RWPE1 (cell line): ENCODE data around the gene CST7.

Experiments used
- CTCF ChIA-PET: fragments of 350-600 bp; sonication (Branson Sonifier 250); formaldehyde crosslinking; extraction: SDS; loops from one replicate; lab custom pipeline; 2021; lab: Yijun Ruan, JAX
- POLR2A ChIA-PET: fragments of 400-600 bp; formaldehyde crosslinking; extraction: SDS; loops from one replicate; lab custom pipeline; 2020; ENCODE audit warnings: antibody characterized with exemption; ENCODE audit not compliant: low non-redundant PET; lab: Yijun Ruan, JAX
- DNase-seq: peaks from one replicate; pipeline ENCODE4 v3.0.0; 2012; ENCODE audit warnings: low spot score
- H3K27ac ChIP-seq: fragments of 450-650 bp; 2 replicates; pipeline ENCODE4 v1.5.1; 2017
- TF ChIP-seq, protein P1 (sequence below): fragments of 450-650 bp; conservative IDR thresholded peaks from 2 replicates; pipeline ENCODE4 v1.5.1; 2017; ENCODE audit warnings: low read depth, mild to moderate bottlenecking

CST7 gene

DNA sequence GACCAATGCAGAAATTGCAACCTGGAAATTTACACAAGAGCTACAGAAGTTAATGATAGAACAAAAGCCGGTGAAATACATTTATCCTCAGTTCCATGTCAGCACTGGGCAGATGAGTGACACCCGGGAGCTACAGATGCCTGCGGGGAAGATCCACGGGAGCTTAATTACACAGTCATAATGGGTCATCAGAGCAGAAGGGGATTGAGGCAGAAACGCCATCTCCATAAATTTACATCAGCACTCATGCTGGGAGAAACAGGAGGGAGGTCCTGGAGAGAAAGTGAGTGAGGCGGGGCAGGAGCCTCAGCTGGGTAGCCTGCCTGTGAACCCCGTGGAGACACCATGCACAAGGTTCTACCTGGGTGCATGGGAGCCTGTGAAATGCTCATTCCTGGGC is 37.6 kb upstream of the CST7 start:
- DNase-seq = no peak
- no peak overlapping the region for H3K27ac ChIP-seq
- TF ChIP-seq, protein P1, sequence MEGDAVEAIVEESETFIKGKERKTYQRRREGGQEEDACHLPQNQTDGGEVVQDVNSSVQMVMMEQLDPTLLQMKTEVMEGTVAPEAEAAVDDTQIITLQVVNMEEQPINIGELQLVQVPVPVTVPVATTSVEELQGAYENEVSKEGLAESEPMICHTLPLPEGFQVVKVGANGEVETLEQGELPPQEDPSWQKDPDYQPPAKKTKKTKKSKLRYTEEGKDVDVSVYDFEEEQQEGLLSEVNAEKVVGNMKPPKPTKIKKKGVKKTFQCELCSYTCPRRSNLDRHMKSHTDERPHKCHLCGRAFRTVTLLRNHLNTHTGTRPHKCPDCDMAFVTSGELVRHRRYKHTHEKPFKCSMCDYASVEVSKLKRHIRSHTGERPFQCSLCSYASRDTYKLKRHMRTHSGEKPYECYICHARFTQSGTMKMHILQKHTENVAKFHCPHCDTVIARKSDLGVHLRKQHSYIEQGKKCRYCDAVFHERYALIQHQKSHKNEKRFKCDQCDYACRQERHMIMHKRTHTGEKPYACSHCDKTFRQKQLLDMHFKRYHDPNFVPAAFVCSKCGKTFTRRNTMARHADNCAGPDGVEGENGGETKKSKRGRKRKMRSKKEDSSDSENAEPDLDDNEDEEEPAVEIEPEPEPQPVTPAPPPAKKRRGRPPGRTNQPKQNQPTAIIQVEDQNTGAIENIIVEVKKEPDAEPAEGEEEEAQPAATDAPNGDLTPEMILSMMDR = no peak
- CTCF ChIA-PET = no interaction called here
- POLR2A ChIA-PET = no interaction called here

GRCh38 chr20:24912397-24913075 is 36.5 kb upstream of the CST7 start:
- H3K27ac ChIP-seq = no peak overlapping the region
- CTCF ChIA-PET = no interaction called here
- no peak for DNase-seq
- TF ChIP-seq, protein P1 = no peak
- POLR2A ChIA-PET = no interaction called here

- TF ChIP-seq, protein P1 = no peak
- no peak for DNase-seq
- ChIA-PET POLR2A (no interaction called here), CTCF (no interaction called here)
- no peak overlapping the region for H3K27ac ChIP-seq
Observed at GRCh38 chr20:24913076-24913628, 35.9 kb upstream of the CST7 start.

- POLR2A ChIA-PET = no interaction called here
- TF ChIP-seq, protein P1 = no peak
- H3K27ac ChIP-seq = no peak overlapping the region
- CTCF ChIA-PET = interaction anchor here (0.5 to 0.6 kb wide), 2 partner anchors 145 to 469 kb away, joined by 3 to 4 read pairs; no protein-coding TSS in a partner anchor
- no peak for DNase-seq
Observed at GRCh38 chr20:24914388-24915241, 34.5 kb upstream of the CST7 start.

DNA sequence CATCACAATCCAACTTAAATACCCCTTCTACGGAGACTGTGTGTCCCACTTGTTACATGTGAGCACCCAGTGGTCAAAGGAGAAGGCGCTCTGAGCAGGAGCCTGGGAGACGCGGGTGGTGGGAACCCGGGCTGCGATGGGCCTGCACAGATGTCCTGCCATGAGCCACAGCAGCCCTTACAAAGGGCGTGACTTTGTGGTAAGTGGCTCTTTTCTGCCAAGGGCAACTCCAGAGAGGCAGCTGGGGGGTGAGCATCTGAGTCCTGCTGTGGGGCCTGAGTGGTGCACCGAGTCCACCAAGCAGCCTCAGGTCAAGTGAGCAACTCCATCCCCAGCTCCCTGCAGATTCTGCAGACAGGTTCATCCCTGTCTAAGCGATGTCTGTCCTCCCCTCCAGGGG is 33.6 kb upstream of the CST7 start:
- no peak for DNase-seq
- CTCF ChIA-PET = interaction anchor here (0.6 to 0.7 kb wide), 2 partner anchors 470 to 1026 kb away, joined by 4 to 5 read pairs; no protein-coding TSS in a partner anchor
- no peak overlapping the region for H3K27ac ChIP-seq
- POLR2A ChIA-PET = no interaction called here
- TF ChIP-seq, protein P1 = no peak

DNA sequence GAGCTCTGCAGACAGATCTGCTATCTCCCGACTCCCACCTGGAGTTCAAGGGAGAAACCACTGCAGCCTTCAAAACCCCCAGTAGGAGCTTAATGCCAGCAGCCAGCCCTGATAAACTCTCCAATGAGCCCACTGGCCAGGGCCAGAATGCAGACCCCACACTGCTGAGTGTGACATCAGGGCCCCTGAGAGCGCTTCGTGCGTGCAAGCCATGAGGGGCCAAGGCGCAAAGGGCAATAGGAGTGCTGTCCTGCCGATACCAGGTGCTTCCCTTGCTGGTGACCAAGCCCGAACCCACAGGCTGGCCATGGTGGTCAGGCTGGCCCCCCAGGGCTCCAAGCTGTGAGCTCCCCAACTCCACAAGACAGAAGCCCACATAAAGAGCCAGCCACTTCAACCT is 33.2 kb upstream of the CST7 start:
- DNase-seq = no peak
- H3K27ac ChIP-seq = no peak overlapping the region
- TF ChIP-seq, protein P1 = no peak
- ChIA-PET POLR2A (no interaction called here), CTCF (interaction anchor here (0.7 kb wide), 2 partner anchors 978 to 1027 kb away, joined by 3 to 5 read pairs; no protein-coding TSS in a partner anchor)
